ENCODE results near the gene IL2RG.

The IL2RG gene

GRCh38 chrX:71109051-71109450 is 2.3 kb downstream of the IL2RG start:
- no peak for DNase-seq (ENCODE audit: low read depth)
- TF ChIP-seq CTCF (conservative IDR thresholded peaks at IDR 0.05; ENCODE audit: low read depth, low read length), result no peak
- no peak overlapping the region for H3K4me3 ChIP-seq (ENCODE audit: low read depth, low read length)

GRCh38 chrX:71107762-71108360 is 3.5 kb downstream of the IL2RG start:
- no peak overlapping the region for H3K4me3 ChIP-seq (ENCODE audit: low read depth, low read length)
- no peak for DNase-seq (ENCODE audit: low read depth)

GRCh38 chrX:71107245-71107644 is 4.1 kb downstream of the IL2RG start:
- H3K4me3 ChIP-seq (ENCODE audit: low read depth, low read length), result no peak overlapping the region
- no peak for DNase-seq (ENCODE audit: low read depth)
- no peak for TF ChIP-seq CTCF (conservative IDR thresholded peaks at IDR 0.05; ENCODE audit: low read depth, low read length)

More at GRCh38 chrX:71107762-71108360, 3.5 kb downstream of the IL2RG start:
- no peak for TF ChIP-seq CTCF (conservative IDR thresholded peaks at IDR 0.05; ENCODE audit: low read depth, low read length)

GRCh38 chrX:71106427-71106826 is 5.0 kb downstream of the IL2RG start, which contains the start of gene CXorf65:
TSS of gene CXorf65 (minus strand) at chrX:71106740. CDS start at chrX:71106556, 184 bp downstream.
- DNase-seq (ENCODE audit: low read depth), result no peak
- no peak within 1 kb of the TSS for H3K4me3 ChIP-seq (ENCODE audit: low read depth, low read length)

GRCh38 chrX:71105628-71106027 is 5.7 kb downstream of the IL2RG start:
- no peak for TF ChIP-seq CTCF (conservative IDR thresholded peaks at IDR 0.05; ENCODE audit: low read depth, low read length)
- DNase-seq (ENCODE audit: low read depth), result no peak
- no peak overlapping the region for H3K4me3 ChIP-seq (ENCODE audit: low read depth, low read length)

More at GRCh38 chrX:71106427-71106826, 5.0 kb downstream of the IL2RG start, which contains the start of gene CXorf65:
- TF ChIP-seq CTCF (conservative IDR thresholded peaks at IDR 0.05; ENCODE audit: low read depth, low read length), result no peak

- TF ChIP-seq CTCF (conservative IDR thresholded peaks at IDR 0.05; ENCODE audit: low read depth, low read length), result no peak
- no peak for DNase-seq (ENCODE audit: low read depth)
- H3K4me3 ChIP-seq (ENCODE audit: low read depth, low read length), result no peak overlapping the region
These were observed 8.0 kb downstream of the IL2RG start for GRCh38 chrX:71103110-71103983.
